AG08395 (cell line): ENCODE results near the gene GRN.
"Not testable (repeated sequence)": the region's sequence is repeated elsewhere in the genome, so short reads cannot be mapped to it uniquely, and the experiment has no call there.

Experiments
- DNase-seq: peaks from one replicate; pipeline ENCODE4 v3.0.0; 2012; ENCODE audit warnings: mixed read lengths, low spot score

The GRN gene

DNA sequence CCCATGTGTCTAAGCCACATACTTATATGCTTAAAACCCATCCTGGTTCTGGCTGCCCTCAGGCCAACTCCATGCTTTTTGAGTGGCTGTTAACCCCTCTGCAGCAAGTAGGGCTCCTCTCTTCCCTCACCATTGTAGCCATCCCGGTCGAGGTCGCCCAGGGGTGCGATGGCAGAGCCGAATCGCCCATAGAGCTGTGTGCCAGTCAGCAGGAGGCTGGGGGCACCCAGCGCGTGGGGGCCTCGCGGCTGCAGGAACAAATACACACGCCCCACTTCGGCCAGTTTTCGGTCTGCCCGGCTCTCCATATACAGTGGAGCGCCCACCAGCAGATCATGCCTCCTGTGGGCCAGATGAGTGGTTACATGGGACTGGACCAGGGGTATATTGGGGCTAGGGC is 38.3 kb downstream of the GRN start:
- DNase-seq = no peak

DNA sequence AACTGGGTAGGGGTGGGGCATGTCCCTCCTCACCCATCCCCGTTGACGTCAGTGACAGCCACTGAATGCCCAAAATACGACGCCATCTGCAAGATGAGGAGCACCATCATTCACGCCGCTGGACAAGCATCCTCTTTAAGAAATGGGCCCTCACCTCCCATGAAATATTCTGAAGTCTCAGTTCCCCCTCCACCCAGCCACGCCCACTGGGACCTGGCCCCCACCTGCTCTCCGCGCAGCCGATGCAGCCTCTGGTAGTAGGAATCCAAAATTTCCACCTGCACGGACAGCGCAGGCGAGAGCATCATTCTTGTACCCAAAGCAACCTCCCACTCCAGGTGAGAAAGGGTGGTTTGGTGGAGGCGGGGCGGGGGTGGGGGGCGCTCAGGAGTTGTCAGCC is 38.8 kb downstream of the GRN start:
- DNase-seq = no peak

DNA sequence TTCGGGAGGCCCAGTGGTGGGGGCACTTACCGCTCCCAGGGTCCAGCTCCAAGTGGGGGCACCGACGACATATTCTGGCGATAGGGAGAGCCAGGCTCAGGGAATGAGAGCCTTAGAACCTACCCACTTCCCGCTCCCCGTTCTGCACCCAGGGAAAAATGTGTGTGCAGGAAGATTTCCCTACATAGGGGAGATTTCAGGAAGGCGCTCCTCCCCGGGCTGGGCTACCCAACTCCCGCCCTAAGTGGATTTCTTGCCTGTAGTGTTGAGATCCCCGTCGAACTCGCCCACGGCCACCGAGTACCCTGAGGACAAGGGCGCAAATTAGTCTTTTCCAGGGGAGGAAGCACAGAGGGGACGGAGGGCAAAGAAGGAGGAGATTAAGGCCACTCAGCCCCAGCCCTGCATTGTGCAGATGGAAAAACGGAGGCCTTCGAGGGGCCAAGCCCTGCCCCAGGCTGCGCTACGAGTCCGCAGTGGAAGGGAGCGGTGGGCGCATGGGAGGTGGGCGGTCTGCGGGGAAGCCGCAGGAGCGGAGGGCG is 39.2 kb downstream of the GRN start:
- DNase-seq = no peak

DNA sequence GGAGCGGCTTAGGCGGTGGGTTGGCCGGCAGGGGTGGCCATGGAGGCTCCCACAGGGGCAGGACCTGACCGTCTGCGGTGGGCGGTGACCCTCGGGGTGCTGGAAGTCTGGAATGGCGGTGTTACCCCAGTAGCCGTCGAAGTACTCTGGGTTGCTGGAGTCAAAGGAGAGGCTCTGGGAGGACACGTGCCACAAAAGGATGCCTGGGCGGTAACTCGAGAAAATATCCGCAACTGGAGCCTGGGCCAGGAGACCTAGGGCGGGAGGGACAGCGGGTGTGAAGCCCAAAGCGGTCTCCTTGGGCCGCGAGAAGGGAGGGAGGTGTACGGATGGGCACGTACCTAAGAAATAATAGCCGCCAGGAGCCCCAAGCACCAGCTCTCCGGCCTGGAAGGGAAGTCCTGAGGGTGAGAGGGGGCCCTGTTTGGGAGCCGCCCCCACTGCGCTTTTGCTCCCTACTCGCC is 39.8 kb downstream of the GRN start:
- DNase-seq = no peak

DNA sequence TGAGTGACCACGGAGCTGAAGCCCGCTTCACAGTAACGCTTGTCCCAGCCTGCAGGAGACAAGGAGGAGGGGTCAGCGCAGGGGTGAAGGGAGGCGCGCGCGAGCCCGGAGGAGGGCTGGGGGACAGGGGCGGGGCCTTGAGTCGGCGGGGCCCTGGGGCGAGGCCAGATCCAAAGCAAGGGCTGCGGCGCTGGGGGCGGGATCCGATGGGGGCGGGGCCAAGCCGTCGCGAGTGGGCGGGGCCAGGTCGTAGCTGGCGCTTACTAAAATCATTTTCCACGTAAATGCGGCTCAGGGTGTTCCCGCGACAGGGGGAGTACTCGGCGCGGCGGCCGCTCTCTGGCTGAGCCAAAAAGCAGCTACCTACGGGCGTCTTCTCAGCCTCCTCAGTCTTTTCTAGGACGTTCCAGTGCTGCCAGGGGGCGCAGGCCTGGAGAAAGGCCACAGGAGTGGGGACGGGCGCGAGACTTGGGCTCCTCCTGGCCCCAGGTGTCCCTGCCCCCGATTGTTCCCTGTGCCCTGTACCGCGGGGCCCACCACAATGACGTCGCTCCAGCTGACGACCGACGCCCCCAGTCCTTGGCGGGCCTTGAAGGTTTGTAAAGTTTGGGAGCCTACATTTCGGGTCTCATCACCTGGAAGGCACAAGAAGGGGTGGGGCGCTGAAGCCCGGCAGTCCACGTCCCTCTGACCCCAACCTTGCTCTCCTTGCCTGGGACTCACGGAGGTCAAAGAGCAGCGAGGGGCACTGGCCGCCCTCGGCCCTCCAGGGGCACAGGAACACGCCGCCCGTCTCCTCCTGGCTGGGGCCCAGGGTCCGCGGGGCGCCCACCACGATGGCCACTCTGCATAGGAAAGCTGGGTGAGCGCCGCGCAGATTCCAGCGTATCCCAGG is 40.4 kb downstream of the GRN start:
- peak; percentile 76 for DNase-seq

DNA sequence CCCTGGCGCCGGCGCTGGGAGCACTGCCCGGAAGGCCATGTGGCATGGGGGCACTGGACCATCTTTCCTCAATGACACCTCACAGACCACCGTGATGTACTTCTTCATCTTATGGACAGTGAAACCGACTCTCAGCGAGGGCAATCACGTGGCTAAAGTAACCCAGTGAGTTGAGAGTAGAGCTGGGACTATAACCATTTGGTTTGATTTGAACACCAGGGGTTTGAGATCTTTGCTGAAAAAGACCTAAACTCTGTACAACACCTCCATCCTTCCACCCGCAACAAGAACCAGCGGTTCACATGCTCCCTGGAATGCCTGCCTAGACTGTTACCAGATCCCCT is 41.1 kb downstream of the GRN start:
- no peak for DNase-seq

DNA sequence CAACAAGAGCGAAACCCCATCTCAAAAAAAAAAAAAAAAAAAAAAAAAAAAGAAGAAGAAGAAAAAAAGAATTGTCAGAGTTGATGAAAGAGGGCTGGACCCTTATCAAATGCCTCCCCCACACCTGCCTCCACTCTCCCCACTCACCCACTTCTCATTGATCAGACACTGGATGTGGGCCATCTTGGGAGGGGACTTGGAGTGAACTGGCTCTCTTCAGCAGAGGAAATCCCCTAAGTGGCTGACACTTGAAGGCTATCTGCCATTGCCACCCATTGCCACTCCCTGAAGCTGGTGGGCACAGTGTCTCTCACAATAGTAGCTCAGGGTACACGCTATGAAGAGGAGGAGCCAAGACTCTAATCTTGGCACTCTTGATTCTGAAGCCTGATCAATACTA is 42.7 kb downstream of the GRN start:
- no peak for DNase-seq

DNA sequence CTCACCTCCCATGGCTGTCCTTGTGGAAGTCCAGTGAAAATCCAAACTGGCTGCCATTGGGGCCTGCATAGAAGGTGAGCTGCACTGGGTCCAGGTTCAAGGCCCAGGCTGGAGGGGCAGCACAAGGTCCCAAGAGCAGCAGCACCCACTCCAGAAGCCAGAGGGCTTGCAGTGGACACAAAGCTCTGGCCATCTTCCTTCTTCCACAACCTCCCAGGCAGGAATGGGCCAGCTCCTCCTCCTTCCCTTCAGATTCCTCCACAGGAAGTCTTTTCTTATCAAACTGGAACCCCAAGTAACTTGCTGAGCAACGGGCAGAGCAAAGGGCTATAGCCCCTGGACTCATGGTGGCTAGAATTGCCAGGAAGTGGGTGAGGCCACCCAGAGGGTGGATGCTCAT is 44.2 kb downstream of the GRN start, which contains the start of gene ITGA2B:
TSS of gene ITGA2B (minus strand) at position 369 of the 400 bp plus-strand sequence. CDS start at position 193, 176 bp downstream.
- DNase-seq = no peak

DNA sequence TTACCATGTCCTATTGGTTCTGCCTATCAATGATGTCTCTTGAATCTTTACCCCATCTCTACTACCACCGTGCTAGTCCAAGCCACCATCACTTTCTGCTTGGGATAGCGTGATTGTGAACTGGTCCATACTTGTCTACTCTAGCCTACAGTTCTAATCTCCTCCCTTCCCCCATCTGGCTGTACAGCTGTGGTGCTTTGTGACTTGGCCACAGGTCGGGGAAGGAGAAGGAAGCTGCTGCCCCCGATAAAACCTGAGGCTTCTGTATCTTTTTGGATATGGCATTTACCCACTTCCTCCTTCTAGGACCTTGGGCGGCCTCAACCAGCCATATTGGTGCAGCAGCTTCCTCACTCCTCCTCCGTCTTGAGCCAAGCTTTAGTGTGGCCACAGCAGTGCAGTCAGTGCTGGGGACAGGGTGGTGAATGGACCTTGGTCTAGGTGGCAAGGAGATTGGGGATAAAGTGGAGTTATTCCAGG is 44.7 kb downstream of the GRN start:
- DNase-seq = no peak

DNA sequence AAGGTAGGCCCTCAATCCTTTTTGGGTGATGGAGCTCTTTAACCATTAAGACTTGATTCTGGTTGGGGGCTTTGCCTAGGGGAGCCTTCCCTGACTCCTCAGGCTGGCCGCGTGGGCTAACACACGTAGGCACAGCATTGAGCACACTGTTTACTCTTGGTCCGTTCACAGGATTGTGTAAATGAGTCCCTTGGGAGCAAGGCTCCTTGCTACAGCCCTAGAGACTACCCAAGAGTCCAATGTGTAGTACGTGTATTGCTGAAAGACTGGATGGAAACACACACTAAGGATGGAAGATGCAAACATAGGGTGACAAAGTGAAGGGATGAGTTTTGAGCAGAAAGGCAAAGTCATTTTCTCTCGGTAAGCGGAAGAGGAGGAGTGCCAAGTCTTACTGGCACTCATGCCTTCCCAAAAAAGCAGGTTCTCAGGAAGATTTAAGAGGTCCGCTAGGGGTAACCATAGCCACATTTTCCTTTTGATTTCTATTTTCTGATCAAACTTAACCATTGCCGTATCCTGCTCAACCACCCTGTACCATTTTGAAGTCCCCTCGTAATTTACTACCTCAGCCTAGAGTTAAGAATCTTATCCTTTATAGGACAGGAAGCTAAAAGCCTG is 45.3 kb downstream of the GRN start:
- no peak for DNase-seq

DNA sequence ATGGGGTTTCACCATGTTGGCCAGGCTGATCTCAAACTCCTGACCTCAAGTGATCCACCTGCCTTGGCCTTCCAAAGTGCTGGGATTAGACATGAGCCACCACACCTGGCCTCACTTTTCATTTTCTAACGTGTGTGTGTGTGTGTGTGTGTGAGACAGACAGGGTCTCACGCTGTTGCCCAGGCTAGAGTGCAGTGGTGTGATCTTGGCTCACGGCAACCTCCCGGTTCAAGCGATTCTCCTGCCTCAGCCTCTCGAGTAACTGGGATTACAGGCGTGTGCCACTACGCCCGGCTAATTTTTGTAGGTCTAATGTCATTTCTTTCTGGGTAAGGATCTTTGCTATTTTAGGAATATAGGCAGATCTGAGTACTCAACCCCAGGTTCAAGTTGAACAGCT is 49.0 kb downstream of the GRN start:
- DNase-seq = not testable (repeated sequence)

DNA sequence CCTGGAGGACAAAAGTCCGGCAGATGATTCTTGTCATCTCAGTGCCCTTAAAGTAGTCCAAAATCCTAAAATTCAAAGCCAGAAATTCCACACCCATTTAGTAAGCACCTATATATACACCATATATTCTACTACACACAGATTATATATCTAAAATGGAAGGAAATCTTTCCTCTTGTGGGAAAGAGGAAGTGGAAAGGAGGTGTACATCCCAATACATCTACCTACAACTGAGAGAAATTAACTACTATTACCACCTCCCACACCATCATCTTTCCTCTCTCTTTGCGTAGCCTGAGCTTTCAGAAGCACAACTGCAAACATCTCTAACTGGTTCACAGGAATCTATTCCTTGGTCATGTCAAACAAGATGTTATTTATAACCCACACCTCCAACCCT is 49.7 kb downstream of the GRN start:
- no peak for DNase-seq

DNA sequence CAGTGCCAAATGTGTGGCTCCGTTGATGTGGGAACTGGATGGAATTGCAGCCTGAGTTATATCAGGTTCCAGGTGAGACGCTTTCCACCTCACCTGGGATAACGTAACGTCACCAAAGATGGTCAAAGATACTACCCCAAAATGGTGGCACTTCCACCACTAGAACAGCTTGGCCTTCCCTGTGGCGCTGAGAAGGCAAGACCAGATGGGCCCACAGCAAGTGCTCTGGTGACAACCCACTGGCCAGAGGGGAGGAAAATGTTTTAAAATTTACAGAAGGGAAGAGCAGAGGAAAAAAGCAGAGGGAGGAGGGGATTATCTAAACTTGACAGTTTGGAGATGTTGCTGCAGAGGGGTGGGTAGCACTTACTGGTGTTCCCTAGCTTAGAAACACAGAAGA is 51.8 kb downstream of the GRN start:
- no peak for DNase-seq

DNA sequence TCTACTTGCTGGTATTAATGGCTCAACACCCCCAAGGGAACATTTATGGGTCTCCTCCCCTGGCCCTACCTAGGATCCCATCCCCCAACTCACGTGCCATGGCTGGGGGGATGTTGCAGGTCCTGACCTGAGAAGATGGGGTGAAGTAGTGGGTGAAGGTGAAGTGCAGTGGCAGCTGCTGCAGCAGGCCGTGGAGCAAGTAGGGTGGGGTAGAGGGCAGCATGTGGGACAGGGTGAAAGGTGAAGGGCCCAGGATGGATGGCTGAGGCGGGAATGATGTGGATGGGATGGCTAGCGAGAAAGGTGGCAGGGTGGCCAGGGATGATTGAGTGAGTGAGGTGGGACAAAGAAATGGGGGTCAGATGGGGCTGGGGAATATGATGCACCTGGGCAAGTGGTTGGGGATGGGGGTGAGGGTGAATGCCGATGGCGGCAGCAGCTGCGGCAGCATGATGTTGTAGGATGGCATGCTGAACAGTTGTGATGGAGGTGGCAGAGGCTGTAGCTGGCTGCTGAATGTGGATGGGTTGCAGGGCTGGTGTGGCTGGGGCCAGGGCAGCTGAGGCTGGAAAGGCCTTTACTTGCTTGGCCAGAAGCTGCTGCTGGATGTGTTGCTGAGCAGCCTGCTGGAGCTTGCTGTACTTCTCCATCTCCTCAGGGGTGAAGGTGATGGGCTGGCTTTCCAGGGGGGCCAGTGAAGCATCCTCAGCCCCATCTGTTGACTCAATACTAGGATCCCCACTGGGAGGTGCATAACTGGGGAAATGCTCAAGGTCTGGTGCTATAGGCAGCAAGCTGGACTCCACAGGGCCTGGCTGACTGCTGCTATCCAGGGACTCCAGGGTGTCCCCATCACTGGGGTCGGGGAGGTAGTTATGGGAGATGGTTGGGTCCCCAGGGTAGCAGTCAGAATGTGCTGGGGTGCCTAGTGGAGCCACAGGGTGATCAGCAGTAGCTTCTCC is 52.7 kb downstream of the GRN start:
- no peak for DNase-seq

DNA sequence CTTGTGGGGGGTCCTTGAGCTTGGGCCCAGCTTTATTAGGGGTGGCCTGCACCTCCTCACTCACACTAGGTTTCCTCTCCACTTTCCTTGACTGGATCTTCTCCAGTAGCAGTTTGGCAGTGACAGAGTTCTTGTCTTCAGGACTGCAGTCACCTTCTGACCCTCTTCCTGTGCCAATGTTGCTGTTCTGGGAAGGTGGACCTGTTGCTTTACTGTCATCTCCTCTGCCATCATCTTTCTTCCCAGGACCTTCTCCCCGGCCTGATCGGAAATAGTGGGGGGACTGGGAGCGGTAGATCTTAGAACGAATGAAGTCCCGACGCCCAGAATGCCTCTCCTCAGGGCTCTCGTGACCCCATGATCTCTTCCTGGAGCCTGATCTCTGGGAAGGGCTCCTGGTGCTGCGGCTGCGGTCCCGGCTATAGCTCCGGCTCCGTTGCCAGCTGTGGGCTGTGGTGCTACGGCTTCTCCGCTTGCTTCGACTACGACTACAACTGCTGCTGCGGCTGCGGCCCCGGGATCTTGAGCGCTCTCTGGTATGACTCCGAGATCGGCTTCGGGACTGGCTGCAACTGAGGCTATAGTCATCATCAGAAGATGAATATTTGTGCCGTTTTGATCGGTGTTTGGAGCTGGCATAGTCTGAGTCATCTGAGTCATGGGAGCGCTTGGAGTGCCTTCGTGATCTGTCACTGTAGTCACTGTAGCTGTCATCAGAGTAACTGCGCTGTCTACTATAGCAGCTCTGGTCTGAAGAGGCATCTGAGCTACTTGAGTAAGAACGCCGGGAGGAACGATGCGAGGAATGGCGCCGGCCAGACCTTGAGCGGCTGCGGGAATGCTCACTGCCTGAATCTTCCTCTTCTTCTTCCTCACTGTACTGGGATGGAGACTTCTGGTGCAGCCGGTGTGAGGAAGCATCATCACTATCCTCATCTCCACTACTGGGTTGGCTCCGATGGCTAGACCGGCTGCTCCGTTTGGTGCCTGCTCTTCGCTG is 53.9 kb downstream of the GRN start:
- no peak for DNase-seq

DNA sequence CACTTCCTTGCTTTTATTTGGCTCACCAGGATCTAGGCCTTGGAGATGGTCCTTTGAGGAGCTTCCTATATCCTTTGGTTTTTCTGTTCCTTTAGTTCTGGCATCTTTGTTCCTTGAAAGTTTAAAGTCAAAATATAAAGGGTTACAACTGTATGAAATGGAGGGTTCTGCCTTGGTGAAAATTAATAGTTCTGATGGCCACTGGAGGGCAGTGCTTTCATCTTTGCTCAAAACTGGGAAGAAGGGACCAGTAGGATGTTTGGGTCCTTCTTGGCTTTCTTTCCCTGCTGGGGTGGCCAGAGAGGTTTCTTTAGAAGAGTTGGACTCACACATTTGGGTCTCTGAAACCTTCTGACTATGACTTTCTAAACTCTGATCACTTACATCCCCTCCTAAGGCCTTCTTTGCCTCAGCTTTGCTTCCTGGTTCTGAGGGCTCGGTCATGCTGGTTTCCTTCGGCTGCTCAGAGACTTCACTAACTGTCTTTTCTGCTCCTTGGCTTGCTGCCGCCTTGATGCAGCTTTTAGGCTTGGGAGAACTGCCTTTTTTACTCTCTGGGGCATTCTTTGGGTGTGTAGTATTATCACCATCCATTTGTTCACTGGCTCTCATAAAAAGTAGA is 55.2 kb downstream of the GRN start:
- peak; percentile 32 for DNase-seq
